ENCODE data around the gene BRSK2. TPM values are rescaled to one million over a fixed set of nuclear protein-coding genes. Genes with fewer than 3 reads are reported as not detected.
A peak's percentile ranks its signal among the peaks of the same experiment; 100 is the strongest.

The BRSK2 gene
- total and polyA plus RNA-seq, 2 of the 4 experiments (the other 2 are of a cell fraction), result 0.18 to 0.62 TPM

- dilution Hi-C loops (cut with HindIII; ENCODE audit: low sequenced_read_pairs, unreplicated experiment), result no loop called here
Observed at GRCh38 chr11:1453611-1454034, 63.9 kb downstream of the BRSK2 start.

More at GRCh38 chr11:1453611-1454034, 63.9 kb downstream of the BRSK2 start:
- H3K14ac ChIP-seq (replicated peaks; ENCODE audit: low read depth, low read length), result no peak overlapping the region
- peaks cover 2% of the 10 kb centered on the region; the same call in 1 of the 2 replicates for H3K27me3 ChIP-seq (ENCODE audit: control insufficient read depth, insufficient read depth, low read length)
- no peaks in the 10 kb centered on the region; the same call in none of the 2 replicates for H4K20me1 ChIP-seq (ENCODE audit: insufficient read depth, low read length)
- no peak overlapping the region for H3K18ac ChIP-seq (ENCODE audit: low read depth, low read length)
- H3K79me1 ChIP-seq (ENCODE audit: low read depth in 1 of 2, low read length in 2 of 2), result no peaks in the 10 kb centered on the region
- H2BK5ac ChIP-seq (ENCODE audit: low read depth, low read length, poor library complexity, severe bottlenecking), result no peak overlapping the region
- no peak overlapping the region for H3K56ac ChIP-seq (ENCODE audit: extremely low read depth, insufficient read depth, low read length)
- no peaks in the 10 kb centered on the region for H3K36me3 ChIP-seq (ENCODE audit: control insufficient read depth, insufficient read depth, low read length)
- H2AFZ ChIP-seq (replicated peaks; ENCODE audit: low read length, poor library complexity), result no peak overlapping the region
- no peak overlapping the region for H3K4me2 ChIP-seq (ENCODE audit: low read depth, low read length)
- DNase-seq (no peak), ATAC-seq (ENCODE audit: low read depth) (peak; percentile 13; the same call in 1 of the 2 replicates)
- WGBS, 2 experiments (ENCODE audit: extremely low coverage in 2 of 2, insufficient read length in 1 of 2), result no CpG with 5 or more reads among the region's 17 CpGs
- H3K23ac ChIP-seq (ENCODE audit: low read depth, low read length), result no peak overlapping the region
- H3K4me1 ChIP-seq (ENCODE audit: control insufficient read depth, insufficient read depth, low read length), result no peaks in the 10 kb centered on the region; the same call in 1 of the 2 replicates
- no peak overlapping the region for H4K5ac ChIP-seq (ENCODE audit: low read depth, low read length)
- H3K9me1 ChIP-seq (ENCODE audit: insufficient read depth, low read length), result no peaks in the 10 kb centered on the region
- no peak overlapping the region for H2BK15ac ChIP-seq (ENCODE audit: low read depth, low read length)
- H2BK120ac ChIP-seq (ENCODE audit: low read depth, low read length), result no peak overlapping the region
- no peak overlapping the region for H2AK5ac ChIP-seq (ENCODE audit: low read depth, low read length)
- TF ChIP-seq CEBPB (IDR thresholded peaks at IDR 0.05; ENCODE audit: low read depth, low read length), result no peak
- peak; percentile 21; the same call in 1 of the 2 replicates for TF ChIP-seq CTCF (conservative IDR thresholded peaks at IDR 0.05; ENCODE audit: low read depth, low read length)
- no peak overlapping the region for H4K8ac ChIP-seq (ENCODE audit: low read depth in 2 of 2, low read length in 2 of 2)
- POLR2A ChIA-PET (ENCODE audit: unreplicated experiment), result no interaction called here
- no peak overlapping the region for H3K4ac ChIP-seq (ENCODE audit: low read depth, low read length)
- intact Hi-C loops (cut with micrococcal nuclease), result no loop called here
- no peak overlapping the region for H3K27ac ChIP-seq (ENCODE audit: insufficient read depth, low read length)
- H3K9ac ChIP-seq (ENCODE audit: low read depth, low read length), result no peak overlapping the region
- H2BK20ac ChIP-seq (ENCODE audit: low read depth, low read length), result no peak overlapping the region
- in situ Hi-C loops (cut with MboI; ENCODE audit: low sequenced_read_pairs), result no loop called here
- H3K9me3 ChIP-seq (ENCODE audit: control insufficient read depth, insufficient read depth, low read length), result no peaks in the 10 kb centered on the region
- CTCF ChIA-PET, result no interaction called here
- no peak overlapping the region for H3K4me3 ChIP-seq (ENCODE audit: insufficient read depth, low read depth, low read length)
- H4K91ac ChIP-seq (ENCODE audit: insufficient read depth, low read depth, low read length), result no peak overlapping the region
- BruUV-seq (replicated peaks), result no TSS peak
- H2AK9ac ChIP-seq (replicated peaks; ENCODE audit: low read depth, low read length, poor library complexity), result no peak overlapping the region

All from IMR-90 (cell line).